Right atrium auricular region (tissue), 2 donors: ENCODE results near the gene GPR3. TPM values are rescaled to one million over a fixed set of nuclear protein-coding genes. Genes with fewer than 3 reads are reported as not detected.

Experiments
- DNase-seq: peaks from one replicate; pipeline ENCODE4 v3.0.0-alpha.2; 2019; ENCODE audit warnings: low spot score
- H3K27ac ChIP-seq, 2 donors: fragments of 200-600 bp; sonication (generic); 1 replicate in 1 of 2; 2 replicates in 1 of 2; pipeline ENCODE4 v1.5.1; 2016 to 2019
- H3K27me3 ChIP-seq, 2 donors: fragments of 200-600 bp; sonication (generic); one replicate each; pipeline versions ENCODE4 v1.5.1 to v1.6.0; 2017 to 2019
- H3K36me3 ChIP-seq: fragments of 200-600 bp; sonication (generic); one replicate; pipeline ENCODE4 v1.5.1; 2016
- H3K4me1 ChIP-seq, 2 donors: fragments of 200-600 bp; sonication (generic); one replicate each; pipeline versions ENCODE4 v1.5.1 to v1.6.0; 2017 to 2019
- H3K4me3 ChIP-seq, 2 donors: fragments of 200-600 bp; sonication (generic); 1 replicate in 1 of 2; 2 replicates in 1 of 2; pipeline ENCODE4 v1.5.1; 2017 to 2019; ENCODE audit warnings: mild to moderate bottlenecking in 1 of 2, moderate library complexity in 1 of 2
- H3K9me3 ChIP-seq, 2 donors: fragments of 200-600 bp; sonication (generic); one replicate each; pipeline ENCODE4 v1.5.1; 2019
- CTCF ChIP-seq, 2 donors: fragments of 200-600 bp; sonication (generic); IDR thresholded peaks; one replicate each; pipeline ENCODE4 v1.5.1; 2019; ENCODE audit warnings: antibody characterized with exemption in 2 of 2
- total RNA-seq, 2 donors: library from RNA; depleted of rRNA; stranded (reverse); fragments of >200 nt; gene quantifications; one replicate each; pipeline ENCODE4 v1.1.0, GENCODE V29; 2016

Gene GPR3
- total RNA-seq, 2 donors from 2014 or later, result 2.9 to 4.4 TPM

- no peaks in the 10 kb centered on the region for H3K27me3 ChIP-seq
- no peak for TF ChIP-seq CTCF (IDR thresholded peaks at IDR 0.05)
- H3K27ac ChIP-seq, result peak overlapping the region in 1 of 2 donors; percentile 41
- peaks cover 0 to 28% of the 10 kb centered on the region in 2 donors for H3K4me1 ChIP-seq
- DNase-seq, result no peak
- H3K9me3 ChIP-seq, result no peaks in the 10 kb centered on the region
- H3K4me3 ChIP-seq, result peak overlapping the region; percentile 1 to 35
- peaks cover 92% of the 10 kb centered on the region for H3K36me3 ChIP-seq
Measured at GRCh38 chr1:27360159-27361043, 32.0 kb upstream of the GPR3 start.

GRCh38 chr1:27361044-27361402 is 31.4 kb upstream of the GPR3 start:
- Histone ChIP-seq H3K4me3 (no peak overlapping the region), H3K4me1 (peaks cover 0 to 28% of the 10 kb centered on the region in 2 donors), H3K9me3 (no peaks in the 10 kb centered on the region)

GRCh38 chr1:27361553-27361952 is 30.9 kb upstream of the GPR3 start:
- Histone ChIP-seq H3K27me3 (no peaks in the 10 kb centered on the region), H3K4me3 (no peak overlapping the region), H3K36me3 (peaks cover 80% of the 10 kb centered on the region), H3K9me3 (no peaks in the 10 kb centered on the region), H3K27ac (no peak overlapping the region), H3K4me1 (peaks cover 0 to 28% of the 10 kb centered on the region in 2 donors)
- no peak for TF ChIP-seq CTCF (IDR thresholded peaks at IDR 0.05)
- no peak for DNase-seq

More at GRCh38 chr1:27361044-27361402, 31.4 kb upstream of the GPR3 start:
- Histone ChIP-seq H3K27ac (no peak overlapping the region), H3K27me3 (no peaks in the 10 kb centered on the region), H3K36me3 (peaks cover 86% of the 10 kb centered on the region)
- DNase-seq, result no peak
- TF ChIP-seq CTCF (IDR thresholded peaks at IDR 0.05), result no peak

GRCh38 chr1:27363766-27364695 is 28.4 kb upstream of the GPR3 start:
- TF ChIP-seq CTCF (IDR thresholded peaks at IDR 0.05), result no peak
- Histone ChIP-seq H3K36me3 (peaks cover 56% of the 10 kb centered on the region), H3K27me3 (no peaks in the 10 kb centered on the region), H3K4me1 (peaks cover 0 to 39% of the 10 kb centered on the region in 2 donors), H3K4me3 (no peak overlapping the region), H3K9me3 (no peaks in the 10 kb centered on the region), H3K27ac (no peak overlapping the region)
- DNase-seq, result no peak

- no peak for TF ChIP-seq CTCF (IDR thresholded peaks at IDR 0.05)
- peaks cover 48% of the 10 kb centered on the region for H3K36me3 ChIP-seq
- peak overlapping the region; percentile 72 to 79 for H3K4me3 ChIP-seq
Measured at GRCh38 chr1:27364696-27365371, 27.6 kb upstream of the GPR3 start.

More at GRCh38 chr1:27364696-27365371, 27.6 kb upstream of the GPR3 start:
- Histone ChIP-seq H3K27me3 (no peaks in the 10 kb centered on the region), H3K9me3 (no peaks in the 10 kb centered on the region), H3K27ac (peak overlapping the region; percentile 99), H3K4me1 (peaks cover 0 to 44% of the 10 kb centered on the region in 2 donors)
- no peak for DNase-seq
